HCT116 (cell line): ENCODE measurements around the gene ZNF430. TPM values are rescaled to one million over a fixed set of nuclear protein-coding genes. Genes with fewer than 3 reads are reported as not detected.

ENCODE experiments used
- ATAC-seq: fragments of 200-7000 bp; cut with Tn5 transposase; 2 replicates; pipeline ENCODE4 v1.9.1; 2020; ENCODE audit warnings: mild to moderate bottlenecking, moderate library complexity
- BruUV-seq: library from RNA; stranded (reverse); fragments of 400-500 nt; replicated peaks from 2 replicates; lab custom pipeline; 2021; lab: Mats Ljungman, UMichigan
- CTCF ChIA-PET: fragments of 300-600 bp; sonication (Branson Sonifier 250); formaldehyde crosslinking; loops from one replicate; lab custom pipeline; 2021; ENCODE audit warnings: antibody characterized with exemption; lab: Charles Lee
- POLR2A ChIA-PET: fragments of 300-600, 350-600 bp; sonication (Branson Sonifier 250); formaldehyde crosslinking; loops from one replicate; lab custom pipeline; 2021; ENCODE audit warnings: antibody characterized with exemption; lab: Charles Lee
- RAD21 ChIA-PET, 2 experiments: fragments of 300-600 bp; sonication (Branson Sonifier 250); formaldehyde crosslinking; loops; one replicate each; lab custom pipeline; 2023; ENCODE audit warnings: low total read pairs in 2 of 2; ENCODE audit not compliant: uncharacterized antibody in 2 of 2, unreplicated experiment in 2 of 2, low non-redundant PET in 1 of 2; lab: Charles Lee
- DNase-seq: peaks from one replicate; pipeline ENCODE4 v3.0.0-alpha.2; 2010; ENCODE audit warnings: low read depth, low spot score
- H2AFZ ChIP-seq: fragments of 200-600 bp; shearing (Covaris generic), sonication (generic); 2 replicates; pipeline ENCODE4 v1.6.1; 2017; ENCODE audit warnings: low read depth, mixed run types, mixed read lengths, antibody characterized with exemption, low read length; ENCODE audit not compliant: poor library complexity, severe bottlenecking
- H3K27ac ChIP-seq: 2 replicates; pipeline ENCODE4 v1.5.1; 2012; ENCODE audit warnings: low read depth, low read length
- H3K27me3 ChIP-seq: fragments of 200-600 bp; sonication (generic); 2 replicates; pipeline ENCODE4 v1.6.1; 2016; ENCODE audit warnings: mixed run types, low read length, mixed read lengths; ENCODE audit not compliant: insufficient read depth
- H3K36me3 ChIP-seq, 2 experiments: fragments of 200-500 bp in 1 of 2; fragments of 200-600 bp in 1 of 2; sonication (Bioruptor generic) in 1 of 2; sonication (generic) in 1 of 2; 2 replicates each; pipeline versions ENCODE4 v1.5.1 to v1.6.1; 2014 to 2016; ENCODE audit warnings: low read length in 2 of 2, inconsistent platforms in 1 of 2, mixed read lengths in 1 of 2, mixed run types in 1 of 2; ENCODE audit not compliant: insufficient read depth in 2 of 2, control insufficient read depth in 1 of 2
- H3K4me1 ChIP-seq, 2 experiments: fragments of 200-600 bp in 1 of 2; sonication (generic) in 1 of 2; 2 replicates each; pipeline versions ENCODE4 v1.5.1 to v1.6.1; 2012 to 2017; ENCODE audit warnings: low read length in 2 of 2, inconsistent platforms in 1 of 2, mild to moderate bottlenecking in 1 of 2, mixed read lengths in 1 of 2, mixed run types in 1 of 2, moderate library complexity in 1 of 2; ENCODE audit not compliant: insufficient read depth in 2 of 2, control insufficient read depth in 1 of 2
- H3K4me2 ChIP-seq: fragments of 200-600 bp; sonication (generic); 2 replicates; pipeline ENCODE4 v1.6.1; 2017; ENCODE audit warnings: mixed run types, low read length, mixed read lengths
- H3K4me3 ChIP-seq, 2 experiments: fragments of 200-600 bp in 1 of 2; sonication (generic) in 1 of 2; replicated peaks in 1 of 2; 2 replicates each; pipeline ENCODE4 v1.5.1; 2011 to 2016; ENCODE audit warnings: low read length in 2 of 2, control low read depth in 1 of 2, low read depth in 1 of 2, mild to moderate bottlenecking in 1 of 2, mixed read lengths in 1 of 2, mixed run types in 1 of 2
- H3K79me2 ChIP-seq: fragments of 200-600 bp; sonication (generic); 2 replicates; pipeline ENCODE4 v1.6.1; 2017; ENCODE audit warnings: mild to moderate bottlenecking, mixed run types, low read length, moderate library complexity, mixed read lengths; ENCODE audit not compliant: insufficient read depth
- H3K9ac ChIP-seq: fragments of 200-600 bp; sonication (generic); 2 replicates; pipeline ENCODE4 v1.6.1; 2016; ENCODE audit warnings: low read length, mixed read lengths
- H3K9me2 ChIP-seq: fragments of 200-600 bp; sonication (generic), shearing (Covaris generic); 2 replicates; pipeline ENCODE4 v1.6.1; 2017; ENCODE audit warnings: mixed run types, mild to moderate bottlenecking, moderate library complexity; ENCODE audit not compliant: insufficient read depth
- H3K9me3 ChIP-seq, 2 experiments: fragments of 200-500 bp in 1 of 2; fragments of 200-600 bp in 1 of 2; sonication (Bioruptor generic) in 1 of 2; sonication (generic) in 1 of 2; 2 replicates each; pipeline ENCODE4 v1.6.1; 2014 to 2017; ENCODE audit warnings: low read length in 2 of 2, mixed read lengths in 2 of 2, inconsistent platforms in 1 of 2, low read depth in 1 of 2, mild to moderate bottlenecking in 1 of 2, mixed run types in 1 of 2, moderate library complexity in 1 of 2; ENCODE audit not compliant: control insufficient read depth in 1 of 2, insufficient read depth in 1 of 2
- H4K20me1 ChIP-seq: fragments of 200-600 bp; sonication (generic), shearing (Covaris generic); 2 replicates; pipeline ENCODE4 v1.6.1; 2017; ENCODE audit warnings: mixed run types, mild to moderate bottlenecking, moderate library complexity; ENCODE audit not compliant: insufficient read depth
- ATF3 ChIP-seq: IDR thresholded peaks from 2 replicates; pipeline ENCODE4 v1.6.1; 2012
- CBX3 ChIP-seq: IDR thresholded peaks from 2 replicates; pipeline ENCODE4 v1.6.1; 2012; ENCODE audit warnings: low read depth
- CEBPB ChIP-seq: IDR thresholded peaks from 2 replicates; pipeline ENCODE4 v1.6.1; 2012; ENCODE audit warnings: low read depth
- CTCF ChIP-seq, 3 experiments: fragments of 200-600 bp in 1 of 3; sonication (generic) in 1 of 3; IDR thresholded peaks in 2 of 3; conservative IDR thresholded peaks in 1 of 3; 2 replicates each; pipeline ENCODE4 v1.5.1; 2012 to 2017; ENCODE audit warnings: low read depth in 2 of 3, low read length in 2 of 3, antibody characterized with exemption in 1 of 3, borderline replicate concordance in 1 of 3, control low read depth in 1 of 3, mild to moderate bottlenecking in 1 of 3, mixed read lengths in 1 of 3, mixed run types in 1 of 3, moderate library complexity in 1 of 3; ENCODE audit not compliant: insufficient read depth in 1 of 3
- ELF1 ChIP-seq: IDR thresholded peaks from 2 replicates; pipeline ENCODE4 v1.6.1; 2012; ENCODE audit warnings: low read depth, borderline replicate concordance
- EZH2 ChIP-seq: fragments of 200-600 bp; sonication (generic); IDR thresholded peaks from 2 replicates; pipeline ENCODE4 v1.6.1; 2017; ENCODE audit warnings: antibody characterized with exemption, mixed run types
- EZH2phosphoT487 ChIP-seq: fragments of 200-600 bp; IDR thresholded peaks from 2 replicates; pipeline ENCODE4 v1.6.1; 2018; ENCODE audit warnings: antibody characterized with exemption, borderline replicate concordance
- JUND ChIP-seq: IDR thresholded peaks from 2 replicates; pipeline ENCODE4 v1.6.1; 2012
- POLR2A ChIP-seq: IDR thresholded peaks from 2 replicates; pipeline ENCODE4 v1.7.0; 2011; ENCODE audit warnings: borderline replicate concordance; ENCODE audit not compliant: insufficient read depth, insufficient read length; ENCODE audit errors: extremely low read depth
- POLR2AphosphoS5 ChIP-seq: IDR thresholded peaks from 2 replicates; pipeline ENCODE4 v1.6.1; 2011; ENCODE audit warnings: mild to moderate bottlenecking, low read depth, low read length, moderate library complexity
- RAD21 ChIP-seq: IDR thresholded peaks from 2 replicates; pipeline ENCODE4 v1.6.1; 2012; ENCODE audit warnings: low read depth, mild to moderate bottlenecking
- REST ChIP-seq: IDR thresholded peaks from 2 replicates; pipeline ENCODE4 v1.6.1; 2012; ENCODE audit warnings: low read depth
- SP1 ChIP-seq: IDR thresholded peaks from 2 replicates; pipeline ENCODE4 v1.6.1; 2012; ENCODE audit warnings: low read depth
- SRF ChIP-seq: IDR thresholded peaks from 2 replicates; pipeline ENCODE4 v1.6.1; 2012; ENCODE audit warnings: low read depth
- TCF7L2 ChIP-seq: IDR thresholded peaks from 2 replicates; pipeline ENCODE4 v1.7.0; 2011; ENCODE audit warnings: borderline replicate concordance, inconsistent platforms; ENCODE audit not compliant: insufficient read depth, insufficient read length; ENCODE audit errors: extremely low read depth
- YY1 ChIP-seq: IDR thresholded peaks from 2 replicates; pipeline ENCODE4 v1.6.1; 2011; ENCODE audit warnings: low read length, low read depth, moderate library complexity, mild to moderate bottlenecking; ENCODE audit not compliant: insufficient replicate concordance; ENCODE audit errors: extremely low read depth
- ZBTB33 ChIP-seq: IDR thresholded peaks from 2 replicates; pipeline ENCODE4 v1.6.1; 2011; ENCODE audit warnings: mild to moderate bottlenecking, low read length, moderate library complexity; ENCODE audit not compliant: insufficient replicate concordance; ENCODE audit errors: extremely low read depth
- ZFX ChIP-seq: fragments of 450-650 bp; IDR thresholded peaks from 2 replicates; pipeline ENCODE4 v1.6.1; 2017
- ZNF274 ChIP-seq: fragments of 200-500 bp; sonication (Bioruptor generic); IDR thresholded peaks from 2 replicates; pipeline ENCODE4 v1.6.1; 2014; ENCODE audit warnings: mild to moderate bottlenecking, low read depth, low read length, inconsistent platforms
- intact Hi-C: fragments of 100-400 bp; cut with micrococcal nuclease; formaldehyde crosslinking; loops from 2 replicates; pipeline ENCODE4 v1.10.0; 2022
- total RNA-seq: library from RNA; stranded (reverse); gene quantifications from one replicate; pipeline ENCODE4 v1.2.1, GENCODE V29; 2021; ENCODE audit not compliant: unreplicated experiment
- TF ChIP-seq, protein P1 (sequence below): IDR thresholded peaks from 2 replicates; pipeline ENCODE4 v1.6.1; 2012

The ZNF430 gene
- total RNA-seq, 1 experiment from 2014 or later = 8.4 TPM

DNA sequence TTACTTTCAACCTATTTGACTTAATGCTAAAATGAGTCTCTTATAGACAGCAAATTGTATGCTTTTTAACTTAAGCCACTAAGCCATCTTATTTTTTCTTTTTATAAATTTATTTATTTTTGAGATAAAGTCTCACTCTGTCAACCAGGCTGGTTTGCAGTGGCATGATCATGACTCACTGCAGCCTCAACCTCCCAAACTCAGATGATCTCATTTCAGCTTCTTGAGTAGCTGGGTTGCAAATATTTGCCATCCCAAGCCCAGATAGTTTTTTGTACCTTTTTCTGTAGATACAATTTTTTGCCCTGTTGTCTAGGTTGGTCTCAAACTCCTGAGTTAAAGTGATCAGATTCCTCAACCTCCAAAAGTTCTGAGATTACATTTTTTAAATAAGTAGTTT, 88.7 kb downstream of the ZNF430 start:
- ChIA-PET POLR2A (no interaction called here), RAD21 (no interaction called here), CTCF (no interaction called here)
- DNase-seq = no peak
- 0 out of 2 replicates have a peak, but pooled peaks cover 7% of the 10 kb centered on the region for H3K79me2 ChIP-seq
- no peaks in the 10 kb centered on the region for H3K4me1 ChIP-seq
- no peaks in the 10 kb centered on the region for H3K27me3 ChIP-seq
- ATAC-seq = no peak
- no peak overlapping the region for H3K9ac ChIP-seq
- no peak overlapping the region for H3K27ac ChIP-seq
- H3K36me3 ChIP-seq = no peaks in the 10 kb centered on the region
- H3K9me3 ChIP-seq = no peaks in the 10 kb centered on the region
- no peak overlapping the region for H3K4me2 ChIP-seq
- H3K4me3 ChIP-seq = no peak overlapping the region
- intact Hi-C loops = no loop called here
- no TSS peak for BruUV-seq
- TF ChIP-seq CEBPB (no peak), REST (no peak), CBX3 (no peak), SRF (no peak), YY1 (no peak), EZH2 (no peak), SP1 (no peak), ZFX (no peak), ZNF274 (no peak), JUND (no peak), ZBTB33 (no peak), POLR2A (no peak), ATF3 (no peak), ELF1 (no peak), EZH2phosphoT487 (no peak), POLR2AphosphoS5 (no peak), TCF7L2 (no peak), RAD21 (no peak), CTCF (IDR thresholded peaks at IDR 0.05 in 2 of 3, conservative IDR thresholded peaks at IDR 0.05 in 1 of 3; ENCODE audit: borderline replicate concordance in 1 of 3, insufficient read depth in 1 of 3, low read depth in 2 of 3, low read length in 2 of 3) (no peak)
- TF ChIP-seq, protein P1, sequence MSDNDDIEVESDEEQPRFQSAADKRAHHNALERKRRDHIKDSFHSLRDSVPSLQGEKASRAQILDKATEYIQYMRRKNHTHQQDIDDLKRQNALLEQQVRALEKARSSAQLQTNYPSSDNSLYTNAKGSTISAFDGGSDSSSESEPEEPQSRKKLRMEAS = no peak
- no peak overlapping the region for H2AFZ ChIP-seq
- no peaks in the 10 kb centered on the region; the same call in 1 of the 2 replicates for H4K20me1 ChIP-seq
- no peaks in the 10 kb centered on the region for H3K9me2 ChIP-seq
